Endothelial cell of umbilical vein (primary cell): ENCODE data around the gene IL1RL2.

Experiments used
- EZH2 ChIP-seq: IDR thresholded peaks from 2 replicates; pipeline ENCODE4 v1.6.1; 2012; ENCODE audit warnings: borderline replicate concordance, low read depth, mild to moderate bottlenecking, moderate library complexity, low read length, inconsistent platforms; ENCODE audit not compliant: severe bottlenecking
- JUN ChIP-seq: IDR thresholded peaks from 2 replicates; pipeline ENCODE4 v1.6.1; 2011; ENCODE audit warnings: borderline replicate concordance, low read depth; ENCODE audit not compliant: insufficient read length, insufficient read depth
- MAX ChIP-seq: IDR thresholded peaks from 2 replicates; pipeline ENCODE4 v1.6.1; 2011; ENCODE audit not compliant: insufficient read depth, insufficient read length
- POLR2A ChIP-seq: IDR thresholded peaks from 2 replicates; pipeline ENCODE4 v1.6.1; 2012; ENCODE audit warnings: low read depth, mild to moderate bottlenecking, control low read depth, low read length
- POLR2AphosphoS5 ChIP-seq: IDR thresholded peaks from 2 replicates; pipeline ENCODE4 v1.6.1; 2012; ENCODE audit warnings: low read depth, mild to moderate bottlenecking, control low read depth, low read length, moderate library complexity; ENCODE audit not compliant: insufficient read depth
- TF ChIP-seq, protein P1 (sequence below), 2 donors: IDR thresholded peaks; 1 replicate in 1 of 2; 2 replicates in 1 of 2; pipeline ENCODE4 v1.5.1; 2011; ENCODE audit warnings: low read length in 2 of 2, mild to moderate bottlenecking in 2 of 2, moderate library complexity in 2 of 2, control low read depth in 1 of 2, inconsistent platforms in 1 of 2, low read depth in 1 of 2; ENCODE audit not compliant: insufficient read depth in 1 of 2; ENCODE audit errors: extremely low read depth in 1 of 2

GRCh38 chr2:102180687-102180999, 6.2 kb upstream of the IL1RL2 start:
- TF ChIP-seq POLR2A (no peak), MAX (no peak), EZH2 (no peak), POLR2AphosphoS5 (no peak), JUN (no peak)
- TF ChIP-seq, protein P1, sequence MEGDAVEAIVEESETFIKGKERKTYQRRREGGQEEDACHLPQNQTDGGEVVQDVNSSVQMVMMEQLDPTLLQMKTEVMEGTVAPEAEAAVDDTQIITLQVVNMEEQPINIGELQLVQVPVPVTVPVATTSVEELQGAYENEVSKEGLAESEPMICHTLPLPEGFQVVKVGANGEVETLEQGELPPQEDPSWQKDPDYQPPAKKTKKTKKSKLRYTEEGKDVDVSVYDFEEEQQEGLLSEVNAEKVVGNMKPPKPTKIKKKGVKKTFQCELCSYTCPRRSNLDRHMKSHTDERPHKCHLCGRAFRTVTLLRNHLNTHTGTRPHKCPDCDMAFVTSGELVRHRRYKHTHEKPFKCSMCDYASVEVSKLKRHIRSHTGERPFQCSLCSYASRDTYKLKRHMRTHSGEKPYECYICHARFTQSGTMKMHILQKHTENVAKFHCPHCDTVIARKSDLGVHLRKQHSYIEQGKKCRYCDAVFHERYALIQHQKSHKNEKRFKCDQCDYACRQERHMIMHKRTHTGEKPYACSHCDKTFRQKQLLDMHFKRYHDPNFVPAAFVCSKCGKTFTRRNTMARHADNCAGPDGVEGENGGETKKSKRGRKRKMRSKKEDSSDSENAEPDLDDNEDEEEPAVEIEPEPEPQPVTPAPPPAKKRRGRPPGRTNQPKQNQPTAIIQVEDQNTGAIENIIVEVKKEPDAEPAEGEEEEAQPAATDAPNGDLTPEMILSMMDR (IDR thresholded peaks at IDR 0.05; ENCODE audit: extremely low read depth in 1 of 2, insufficient read depth in 1 of 2, low read depth in 1 of 2, low read length in 2 of 2) = no peak
